Measurements from ENCODE around the gene TXNRD1.

DNA sequence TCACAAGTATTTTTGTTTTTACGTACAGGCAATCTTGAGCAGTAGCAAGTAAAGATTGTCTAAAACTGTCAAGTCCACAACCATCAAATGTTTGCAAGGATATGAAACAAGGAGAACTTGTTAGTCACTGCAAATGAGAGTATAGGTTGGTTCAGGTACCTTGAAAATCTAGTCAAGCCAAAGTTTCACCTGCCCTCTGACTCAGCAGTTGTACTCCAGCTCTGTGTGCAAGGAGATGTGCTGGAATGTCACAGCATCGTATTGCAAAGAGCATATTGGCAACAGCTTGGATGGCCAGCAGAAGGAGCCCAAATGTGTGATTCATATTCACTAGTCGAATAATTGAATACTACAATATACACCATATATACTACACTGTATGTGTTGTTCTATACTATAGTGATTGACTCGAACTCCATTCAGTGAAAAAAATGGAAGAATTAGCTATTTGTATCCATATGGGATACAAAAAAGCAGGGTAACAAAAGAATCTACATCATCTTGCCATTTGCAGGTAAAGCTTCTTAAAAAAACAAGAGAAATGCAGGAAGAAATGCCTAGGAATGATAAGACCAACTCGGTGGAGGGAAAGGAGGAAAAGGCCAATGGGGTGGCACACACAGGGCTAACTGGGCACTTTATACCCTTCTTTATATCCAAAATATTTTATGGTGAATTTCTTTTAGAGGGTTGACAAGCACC lies 131.9 kb downstream of the TXNRD1 start:
- TF ChIP-seq, protein P1, sequence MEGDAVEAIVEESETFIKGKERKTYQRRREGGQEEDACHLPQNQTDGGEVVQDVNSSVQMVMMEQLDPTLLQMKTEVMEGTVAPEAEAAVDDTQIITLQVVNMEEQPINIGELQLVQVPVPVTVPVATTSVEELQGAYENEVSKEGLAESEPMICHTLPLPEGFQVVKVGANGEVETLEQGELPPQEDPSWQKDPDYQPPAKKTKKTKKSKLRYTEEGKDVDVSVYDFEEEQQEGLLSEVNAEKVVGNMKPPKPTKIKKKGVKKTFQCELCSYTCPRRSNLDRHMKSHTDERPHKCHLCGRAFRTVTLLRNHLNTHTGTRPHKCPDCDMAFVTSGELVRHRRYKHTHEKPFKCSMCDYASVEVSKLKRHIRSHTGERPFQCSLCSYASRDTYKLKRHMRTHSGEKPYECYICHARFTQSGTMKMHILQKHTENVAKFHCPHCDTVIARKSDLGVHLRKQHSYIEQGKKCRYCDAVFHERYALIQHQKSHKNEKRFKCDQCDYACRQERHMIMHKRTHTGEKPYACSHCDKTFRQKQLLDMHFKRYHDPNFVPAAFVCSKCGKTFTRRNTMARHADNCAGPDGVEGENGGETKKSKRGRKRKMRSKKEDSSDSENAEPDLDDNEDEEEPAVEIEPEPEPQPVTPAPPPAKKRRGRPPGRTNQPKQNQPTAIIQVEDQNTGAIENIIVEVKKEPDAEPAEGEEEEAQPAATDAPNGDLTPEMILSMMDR (IDR thresholded peaks at IDR 0.05; ENCODE audit: insufficient read depth, low read depth, low read length), result no peak
- TF ChIP-seq EZH2 (IDR thresholded peaks at IDR 0.05; ENCODE audit: insufficient read depth, low read length), result no peak

Data from astrocyte (in vitro differentiated cells and primary cell).